ENCODE results near the gene GRID2. TPM values are rescaled to one million over a fixed set of nuclear protein-coding genes. Genes with fewer than 3 reads are reported as not detected.

The GRID2 gene
- total RNA-seq, 1 donor from 2014 or later = 11.6 TPM

DNA sequence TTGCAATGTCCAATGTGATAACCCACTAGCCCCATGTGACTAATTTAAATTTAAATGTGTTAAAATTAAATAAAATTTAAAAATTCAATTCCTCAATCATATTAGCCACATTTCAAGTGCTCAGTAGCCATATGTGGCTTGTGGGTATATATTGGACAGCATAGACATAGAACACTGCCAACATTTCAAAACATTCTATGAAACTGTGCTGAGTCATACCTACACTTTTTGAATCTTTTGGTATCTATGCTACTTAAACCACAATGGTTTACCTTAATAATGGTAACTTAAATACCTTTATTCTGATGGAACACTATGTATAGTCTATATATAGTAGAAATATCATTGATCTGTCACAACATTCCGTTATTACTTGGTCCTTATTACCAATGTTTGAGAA lies 1301.4 kb downstream of the GRID2 start:
- no peak overlapping the region for H3K4me3 Mint-ChIP-seq (ENCODE audit: unreplicated experiment)
- peaks cover 4% of the 10 kb centered on the region for H3K9me3 Mint-ChIP-seq (ENCODE audit: unreplicated experiment)
- TF ChIP-seq, protein P1, sequence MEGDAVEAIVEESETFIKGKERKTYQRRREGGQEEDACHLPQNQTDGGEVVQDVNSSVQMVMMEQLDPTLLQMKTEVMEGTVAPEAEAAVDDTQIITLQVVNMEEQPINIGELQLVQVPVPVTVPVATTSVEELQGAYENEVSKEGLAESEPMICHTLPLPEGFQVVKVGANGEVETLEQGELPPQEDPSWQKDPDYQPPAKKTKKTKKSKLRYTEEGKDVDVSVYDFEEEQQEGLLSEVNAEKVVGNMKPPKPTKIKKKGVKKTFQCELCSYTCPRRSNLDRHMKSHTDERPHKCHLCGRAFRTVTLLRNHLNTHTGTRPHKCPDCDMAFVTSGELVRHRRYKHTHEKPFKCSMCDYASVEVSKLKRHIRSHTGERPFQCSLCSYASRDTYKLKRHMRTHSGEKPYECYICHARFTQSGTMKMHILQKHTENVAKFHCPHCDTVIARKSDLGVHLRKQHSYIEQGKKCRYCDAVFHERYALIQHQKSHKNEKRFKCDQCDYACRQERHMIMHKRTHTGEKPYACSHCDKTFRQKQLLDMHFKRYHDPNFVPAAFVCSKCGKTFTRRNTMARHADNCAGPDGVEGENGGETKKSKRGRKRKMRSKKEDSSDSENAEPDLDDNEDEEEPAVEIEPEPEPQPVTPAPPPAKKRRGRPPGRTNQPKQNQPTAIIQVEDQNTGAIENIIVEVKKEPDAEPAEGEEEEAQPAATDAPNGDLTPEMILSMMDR (IDR thresholded peaks at IDR 0.05; ENCODE audit: unreplicated experiment) = no peak
- no peaks in the 10 kb centered on the region for H3K4me1 Mint-ChIP-seq (ENCODE audit: unreplicated experiment)
- no peaks in the 10 kb centered on the region for H3K27me3 Mint-ChIP-seq (ENCODE audit: unreplicated experiment)
- peaks cover 3% of the 10 kb centered on the region for H3K36me3 Mint-ChIP-seq (ENCODE audit: low read depth, unreplicated experiment)
- DNase-seq (ENCODE audit: low spot score) = no peak
- no peak overlapping the region for H3K27ac Mint-ChIP-seq (ENCODE audit: unreplicated experiment)

DNA sequence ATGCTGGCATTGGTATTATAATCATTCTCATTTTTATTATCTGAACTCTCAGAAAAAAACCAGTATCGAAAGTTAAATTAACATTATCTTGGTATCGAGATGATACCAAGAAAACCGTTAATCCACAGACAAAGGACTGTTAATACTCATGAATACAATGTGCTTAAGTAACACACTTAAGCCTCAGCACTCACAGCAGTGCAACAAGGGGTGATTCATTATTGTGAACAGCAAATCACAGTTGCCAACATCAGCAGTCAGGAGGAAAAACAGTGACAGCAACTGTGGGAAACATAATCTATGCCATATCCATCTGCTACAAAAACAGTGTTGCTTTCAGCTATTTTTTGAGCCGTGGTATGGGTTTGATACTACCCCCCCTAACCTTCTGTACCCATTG lies 1313.8 kb downstream of the GRID2 start:
- Mint-ChIP-seq H3K27ac (ENCODE audit: unreplicated experiment) (no peak overlapping the region), H3K27me3 (ENCODE audit: unreplicated experiment) (no peaks in the 10 kb centered on the region), H3K9me3 (ENCODE audit: unreplicated experiment) (no peaks in the 10 kb centered on the region), H3K4me1 (ENCODE audit: unreplicated experiment) (no peaks in the 10 kb centered on the region), H3K36me3 (ENCODE audit: low read depth, unreplicated experiment) (no peaks in the 10 kb centered on the region), H3K4me3 (ENCODE audit: unreplicated experiment) (no peak overlapping the region)
- DNase-seq (ENCODE audit: low spot score) = no peak
- TF ChIP-seq, protein P1 (IDR thresholded peaks at IDR 0.05; ENCODE audit: unreplicated experiment) = no peak

DNA sequence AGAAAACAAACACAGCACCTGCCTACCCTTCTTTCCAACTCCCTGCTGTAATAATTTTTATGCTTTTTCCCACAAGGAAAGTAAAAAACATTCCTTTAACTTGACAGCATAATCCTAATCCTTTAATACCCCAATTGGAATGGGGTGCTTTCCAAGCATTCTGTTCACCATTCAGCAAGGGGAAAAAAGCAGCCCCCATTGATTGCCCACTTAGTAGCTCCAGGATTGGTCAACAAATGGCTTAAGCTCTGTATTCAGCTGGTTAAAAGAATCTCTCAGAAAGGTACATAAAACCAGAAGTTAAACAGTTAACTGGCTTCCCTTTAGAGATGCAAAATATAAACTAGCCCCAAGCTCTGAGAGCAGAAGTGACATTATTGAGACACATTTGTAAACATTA lies 1330.0 kb downstream of the GRID2 start:
- H3K27ac Mint-ChIP-seq (ENCODE audit: unreplicated experiment) = no peak overlapping the region
- no peaks in the 10 kb centered on the region for H3K4me1 Mint-ChIP-seq (ENCODE audit: unreplicated experiment)
- H3K4me3 Mint-ChIP-seq (ENCODE audit: unreplicated experiment) = no peak overlapping the region
- TF ChIP-seq, protein P1 (IDR thresholded peaks at IDR 0.05; ENCODE audit: unreplicated experiment) = no peak
- no peak for DNase-seq (ENCODE audit: low spot score)
- no peaks in the 10 kb centered on the region for H3K36me3 Mint-ChIP-seq (ENCODE audit: low read depth, unreplicated experiment)
- no peaks in the 10 kb centered on the region for H3K9me3 Mint-ChIP-seq (ENCODE audit: unreplicated experiment)
- H3K27me3 Mint-ChIP-seq (ENCODE audit: unreplicated experiment) = no peaks in the 10 kb centered on the region

DNA sequence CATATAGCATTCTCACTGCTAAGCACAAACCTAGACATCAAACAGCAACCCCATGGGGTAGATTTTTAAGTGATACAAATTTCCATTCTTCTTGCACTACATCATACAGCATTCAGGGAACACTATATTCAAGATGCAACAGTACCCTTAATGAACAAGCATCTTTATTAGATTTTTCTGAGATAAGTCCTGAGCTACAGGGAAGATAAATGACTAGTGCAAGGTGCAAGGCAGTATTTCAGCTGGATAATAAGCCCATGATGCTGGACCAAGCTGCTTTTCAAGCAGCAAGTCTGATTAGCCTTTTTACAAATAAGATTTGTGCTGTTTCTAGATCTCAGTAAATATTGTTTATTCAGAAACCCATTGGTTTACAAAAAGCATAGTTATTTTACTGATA lies 1332.2 kb downstream of the GRID2 start:
- Mint-ChIP-seq H3K4me3 (ENCODE audit: unreplicated experiment) (no peak overlapping the region), H3K27ac (ENCODE audit: unreplicated experiment) (no peak overlapping the region), H3K36me3 (ENCODE audit: low read depth, unreplicated experiment) (no peaks in the 10 kb centered on the region), H3K27me3 (ENCODE audit: unreplicated experiment) (no peaks in the 10 kb centered on the region), H3K9me3 (ENCODE audit: unreplicated experiment) (no peaks in the 10 kb centered on the region), H3K4me1 (ENCODE audit: unreplicated experiment) (no peaks in the 10 kb centered on the region)
- TF ChIP-seq, protein P1 (IDR thresholded peaks at IDR 0.05; ENCODE audit: unreplicated experiment) = no peak
- DNase-seq (ENCODE audit: low spot score) = no peak

DNA sequence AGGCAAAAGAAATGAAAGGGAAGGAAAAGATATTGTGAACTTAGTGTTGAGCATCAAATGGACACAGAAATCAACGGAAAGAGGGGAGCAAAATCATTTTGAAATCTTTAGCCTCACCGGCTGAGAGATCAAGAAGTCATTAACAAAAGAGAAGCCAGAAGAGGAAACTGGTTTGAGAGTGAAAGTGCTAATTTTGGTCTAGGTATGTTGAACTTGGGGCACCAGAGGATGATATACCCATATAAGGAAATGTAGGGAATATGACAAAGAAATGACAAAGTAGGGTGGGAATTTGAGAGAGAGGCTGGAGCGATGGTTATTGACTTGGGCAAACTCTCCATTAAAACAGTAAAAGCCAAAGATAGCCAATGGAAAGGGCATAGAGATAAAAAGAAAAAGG lies 1341.4 kb downstream of the GRID2 start:
- H3K4me1 Mint-ChIP-seq (ENCODE audit: unreplicated experiment) = no peaks in the 10 kb centered on the region
- no peaks in the 10 kb centered on the region for H3K36me3 Mint-ChIP-seq (ENCODE audit: low read depth, unreplicated experiment)
- H3K9me3 Mint-ChIP-seq (ENCODE audit: unreplicated experiment) = no peaks in the 10 kb centered on the region
- TF ChIP-seq, protein P1 (IDR thresholded peaks at IDR 0.05; ENCODE audit: unreplicated experiment) = no peak
- DNase-seq (ENCODE audit: low spot score) = no peak
- H3K27ac Mint-ChIP-seq (ENCODE audit: unreplicated experiment) = no peak overlapping the region
- no peaks in the 10 kb centered on the region for H3K27me3 Mint-ChIP-seq (ENCODE audit: unreplicated experiment)
- H3K4me3 Mint-ChIP-seq (ENCODE audit: unreplicated experiment) = no peak overlapping the region
